ENCODE measurements around the gene CREB5.

DNA sequence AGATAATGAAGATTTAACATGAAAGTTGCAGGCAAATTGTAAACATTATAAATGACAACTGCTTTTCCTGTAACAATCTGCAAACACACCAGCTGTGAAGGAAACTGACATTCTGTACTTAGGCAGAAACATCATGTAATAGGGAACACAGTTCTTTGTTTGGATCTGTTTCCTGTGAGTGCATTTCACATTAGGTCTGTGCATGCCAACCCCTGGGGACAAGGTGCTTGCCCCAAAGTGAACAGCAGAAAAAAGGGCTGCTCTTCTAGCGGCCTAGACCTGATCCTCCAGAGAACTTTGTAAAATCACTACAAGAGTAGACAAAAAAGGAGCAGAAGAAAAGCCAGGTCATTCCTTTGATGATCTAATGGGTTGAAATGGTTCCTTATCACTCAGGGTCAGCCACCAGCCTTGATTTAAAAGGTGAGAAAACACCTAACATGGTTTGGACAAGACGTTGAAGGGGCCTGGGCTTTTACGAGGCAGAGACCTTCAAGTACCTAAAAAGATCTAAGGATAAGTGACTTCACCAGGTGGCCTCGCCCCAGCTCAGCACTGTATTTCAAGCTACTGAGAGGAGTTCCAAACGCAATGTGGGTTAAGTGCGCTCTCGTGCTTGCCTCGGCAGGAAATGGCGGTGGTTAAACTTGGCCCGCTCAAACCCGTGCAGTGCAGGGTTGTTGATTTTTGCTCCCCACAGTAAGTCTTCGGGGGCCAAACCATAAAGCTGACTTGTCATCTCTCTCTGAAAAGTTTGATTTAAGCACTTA, 249.7 kb downstream of the CREB5 start:
- TF ChIP-seq GATA3 (IDR thresholded peaks at IDR 0.05; ENCODE audit: low read depth, low read length) = no peak
- no peak for TF ChIP-seq GATA2 (IDR thresholded peaks at IDR 0.05; ENCODE audit: low read depth, low read length)

Measured in SH-SY5Y (cell line).